Measurements from ENCODE around the gene IBTK.

GRCh38 chr6:82166493-82166892 lies 81.1 kb downstream of the IBTK start:
- TF ChIP-seq EZH2 (IDR thresholded peaks at IDR 0.05; ENCODE audit: low read length), result no peak
- no peak for TF ChIP-seq CTCF (optimal IDR thresholded peaks at IDR 0.05 in 1 of 3, IDR thresholded peaks at IDR 0.05 in 1 of 3, conservative IDR thresholded peaks at IDR 0.05 in 1 of 3; ENCODE audit: extremely low read depth in 1 of 3, insufficient read depth in 2 of 3, low read length in 3 of 3)
